Calu3 (cell line): ENCODE results near the gene CHMP6. TPM values are rescaled to one million over a fixed set of nuclear protein-coding genes. Genes with fewer than 3 reads are reported as not detected.

Experiments
- BruUV-seq: library from RNA; stranded (reverse); fragments of 400-500 nt; replicated peaks from 2 replicates; lab custom pipeline; 2021; lab: Mats Ljungman, UMichigan
- CTCF ChIA-PET: fragments of 300-600 bp; sonication (Branson Sonifier 250); formaldehyde crosslinking; loops from one replicate; lab custom pipeline; 2022; ENCODE audit warnings: antibody characterized with exemption; lab: Charles Lee
- DNase-seq: peaks from one replicate; pipeline ENCODE4 v3.0.0; 2022
- H3K27ac Mint-ChIP-seq: one replicate; pipeline ENCODE4 v1.8.0; 2022; ENCODE audit warnings: mixed read lengths; ENCODE audit not compliant: unreplicated experiment
- H3K27me3 Mint-ChIP-seq: one replicate; pipeline ENCODE4 v1.8.0; 2022; ENCODE audit warnings: mixed read lengths; ENCODE audit not compliant: unreplicated experiment
- H3K36me3 Mint-ChIP-seq: one replicate; pipeline ENCODE4 v1.8.0; 2022; ENCODE audit warnings: mild to moderate bottlenecking, moderate library complexity, mixed read lengths; ENCODE audit not compliant: insufficient read depth, unreplicated experiment
- H3K4me1 Mint-ChIP-seq: one replicate; pipeline ENCODE4 v1.8.0; 2022; ENCODE audit warnings: mild to moderate bottlenecking, low read depth, mixed read lengths; ENCODE audit not compliant: unreplicated experiment
- H3K4me3 Mint-ChIP-seq: one replicate; pipeline ENCODE4 v1.8.0; 2022; ENCODE audit warnings: mild to moderate bottlenecking, low read depth, moderate library complexity, mixed read lengths; ENCODE audit not compliant: unreplicated experiment
- H3K9me3 Mint-ChIP-seq: one replicate; pipeline ENCODE4 v1.8.0; 2022; ENCODE audit warnings: low read depth, mixed read lengths; ENCODE audit not compliant: unreplicated experiment
- intact Hi-C: fragments of 100-400 bp; cut with micrococcal nuclease; formaldehyde crosslinking; loops from one replicate; pipeline ENCODE4 v1.10.0; 2022; ENCODE audit not compliant: unreplicated experiment
- total RNA-seq: library from RNA; stranded (reverse); gene quantifications from 2 replicates; pipeline ENCODE4 v1.2.3, GENCODE V29; 2022
- TF ChIP-seq, protein P1 (sequence below): fragments of 200-600 bp; IDR thresholded peaks from one replicate; pipeline ENCODE4 v1.8.0; 2022; ENCODE audit warnings: antibody characterized with exemption; ENCODE audit not compliant: unreplicated experiment

The CHMP6 gene
- total RNA-seq, 1 experiment from 2014 or later = 27.9 TPM

DNA sequence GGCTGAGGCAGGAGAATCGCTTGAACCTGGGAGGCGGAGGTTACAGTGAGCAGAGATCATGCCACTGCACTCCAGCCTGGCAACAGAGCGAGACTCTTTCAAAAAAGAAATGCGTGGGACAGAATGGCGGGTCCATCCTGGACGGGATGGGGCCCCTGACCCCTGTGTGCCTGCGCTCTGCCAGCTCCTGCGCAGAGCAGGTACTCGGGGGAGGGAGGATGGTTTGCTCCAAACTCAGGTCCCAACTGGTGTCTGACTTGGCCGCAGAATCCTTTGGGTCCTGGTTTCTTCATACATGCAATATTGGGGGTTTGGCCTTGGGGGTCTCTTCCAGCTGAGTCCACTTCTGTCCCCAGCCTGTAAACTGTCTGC, 10.4 kb downstream of the CHMP6 start:
- H3K9me3 Mint-ChIP-seq = no peaks in the 10 kb centered on the region
- peaks cover 64% of the 10 kb centered on the region for H3K27me3 Mint-ChIP-seq
- peak overlapping the region; percentile 58 for H3K27ac Mint-ChIP-seq
- H3K4me3 Mint-ChIP-seq = no peak overlapping the region
- peaks cover 40% of the 10 kb centered on the region for H3K36me3 Mint-ChIP-seq
- BruUV-seq = TSS peak; percentile 42
- no peak for DNase-seq
- intact Hi-C loops = no loop called here
- TF ChIP-seq, protein P1, sequence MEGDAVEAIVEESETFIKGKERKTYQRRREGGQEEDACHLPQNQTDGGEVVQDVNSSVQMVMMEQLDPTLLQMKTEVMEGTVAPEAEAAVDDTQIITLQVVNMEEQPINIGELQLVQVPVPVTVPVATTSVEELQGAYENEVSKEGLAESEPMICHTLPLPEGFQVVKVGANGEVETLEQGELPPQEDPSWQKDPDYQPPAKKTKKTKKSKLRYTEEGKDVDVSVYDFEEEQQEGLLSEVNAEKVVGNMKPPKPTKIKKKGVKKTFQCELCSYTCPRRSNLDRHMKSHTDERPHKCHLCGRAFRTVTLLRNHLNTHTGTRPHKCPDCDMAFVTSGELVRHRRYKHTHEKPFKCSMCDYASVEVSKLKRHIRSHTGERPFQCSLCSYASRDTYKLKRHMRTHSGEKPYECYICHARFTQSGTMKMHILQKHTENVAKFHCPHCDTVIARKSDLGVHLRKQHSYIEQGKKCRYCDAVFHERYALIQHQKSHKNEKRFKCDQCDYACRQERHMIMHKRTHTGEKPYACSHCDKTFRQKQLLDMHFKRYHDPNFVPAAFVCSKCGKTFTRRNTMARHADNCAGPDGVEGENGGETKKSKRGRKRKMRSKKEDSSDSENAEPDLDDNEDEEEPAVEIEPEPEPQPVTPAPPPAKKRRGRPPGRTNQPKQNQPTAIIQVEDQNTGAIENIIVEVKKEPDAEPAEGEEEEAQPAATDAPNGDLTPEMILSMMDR = no peak
- peaks cover 22% of the 10 kb centered on the region for H3K4me1 Mint-ChIP-seq
- CTCF ChIA-PET = no interaction called here

DNA sequence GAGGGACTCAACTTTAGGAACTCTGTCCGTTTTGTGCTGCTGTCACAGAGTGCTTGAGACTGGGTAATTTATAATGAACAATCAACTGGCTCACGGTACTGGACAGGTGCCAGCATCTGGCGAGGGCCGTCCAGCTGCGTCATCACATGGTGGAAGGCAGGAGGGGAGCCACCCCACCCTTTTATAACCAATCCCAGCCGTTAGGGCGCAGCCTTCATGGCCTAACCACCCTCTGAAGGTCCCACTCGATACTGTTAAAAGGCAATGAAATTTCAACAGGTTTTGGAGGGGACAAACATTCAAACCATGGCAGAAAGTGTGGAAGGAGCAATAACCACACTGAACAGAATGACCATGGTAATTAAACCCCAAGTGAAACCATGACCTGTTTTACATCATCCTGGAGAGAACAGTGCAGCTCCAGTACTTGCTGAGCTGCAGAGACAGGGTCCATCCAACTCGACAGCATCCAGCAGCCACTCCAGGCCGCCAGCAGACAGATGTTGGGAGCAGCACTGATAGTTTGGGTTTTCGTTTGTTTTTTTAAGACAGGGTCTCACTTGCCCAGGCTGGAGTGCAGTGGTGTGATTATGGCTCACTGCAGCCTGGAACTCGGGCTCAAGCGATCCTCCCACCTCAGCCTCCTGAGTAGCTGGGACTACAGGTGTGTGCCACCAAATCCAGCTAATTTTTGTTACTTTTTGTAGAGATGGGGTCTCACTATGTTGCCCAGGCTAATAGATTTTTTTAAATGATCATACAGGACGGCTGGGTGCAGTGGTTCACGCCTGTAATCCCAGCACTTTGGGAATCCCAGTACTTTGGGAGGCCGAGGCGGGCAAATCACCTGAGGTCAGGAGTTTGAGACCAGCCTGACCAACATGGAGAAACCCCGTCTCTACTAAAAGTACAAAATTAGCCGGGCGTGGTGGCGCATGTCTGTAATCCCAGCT, 11.0 kb downstream of the CHMP6 start:
- Mint-ChIP-seq H3K27me3 (peaks cover 70% of the 10 kb centered on the region), H3K36me3 (peaks cover 40% of the 10 kb centered on the region), H3K9me3 (no peaks in the 10 kb centered on the region), H3K4me1 (peaks cover 22% of the 10 kb centered on the region), H3K27ac (peak overlapping the region; percentile 58), H3K4me3 (no peak overlapping the region)
- peak; percentile 59 for DNase-seq
- TF ChIP-seq, protein P1 = no peak
- intact Hi-C loops = no loop called here
- BruUV-seq = no TSS peak
- CTCF ChIA-PET = interaction anchor here (0.6 kb wide), 1 partner anchor 111 kb away, joined by 4 read pairs; no protein-coding TSS in a partner anchor

DNA sequence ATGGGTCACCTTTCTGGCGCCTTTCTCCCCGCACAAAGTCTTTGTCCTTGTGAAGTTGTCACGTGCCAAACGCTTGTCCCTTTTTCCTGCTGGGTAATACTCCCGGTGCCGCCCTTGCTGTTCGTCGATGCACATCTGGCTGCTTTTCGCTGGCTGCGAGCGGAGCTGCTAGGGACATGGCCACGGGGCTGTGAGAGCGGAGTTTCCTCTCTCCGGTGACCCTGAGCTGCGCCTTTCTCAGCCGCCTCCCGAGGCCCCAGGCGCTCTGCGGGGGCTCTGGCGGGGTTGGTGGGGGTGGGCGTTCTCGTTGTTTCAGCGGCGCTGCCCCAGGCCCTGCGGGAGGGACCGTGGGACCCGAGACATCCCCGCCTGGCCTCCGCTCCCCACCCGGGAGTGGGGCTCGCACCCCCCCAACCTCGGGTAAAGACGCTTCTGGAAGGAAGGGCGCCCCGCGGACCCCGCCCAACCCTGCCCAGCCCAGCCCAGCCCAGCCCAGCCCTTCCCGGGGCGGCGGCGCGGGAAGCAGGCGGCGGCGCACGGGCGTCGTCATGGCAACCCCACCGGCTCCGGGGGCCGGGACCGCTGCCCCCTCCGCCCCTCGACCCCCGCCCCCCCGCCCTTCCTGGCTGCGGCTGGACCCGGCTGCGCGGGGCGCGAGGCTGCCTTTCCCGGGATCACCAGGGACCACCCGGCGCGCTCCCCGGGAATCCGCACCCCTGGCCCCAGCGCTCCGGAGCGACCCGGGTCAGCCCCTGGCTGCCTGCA, 12.3 kb downstream of the CHMP6 start:
- peaks cover 80% of the 10 kb centered on the region for H3K27me3 Mint-ChIP-seq
- BruUV-seq = no TSS peak

DNA sequence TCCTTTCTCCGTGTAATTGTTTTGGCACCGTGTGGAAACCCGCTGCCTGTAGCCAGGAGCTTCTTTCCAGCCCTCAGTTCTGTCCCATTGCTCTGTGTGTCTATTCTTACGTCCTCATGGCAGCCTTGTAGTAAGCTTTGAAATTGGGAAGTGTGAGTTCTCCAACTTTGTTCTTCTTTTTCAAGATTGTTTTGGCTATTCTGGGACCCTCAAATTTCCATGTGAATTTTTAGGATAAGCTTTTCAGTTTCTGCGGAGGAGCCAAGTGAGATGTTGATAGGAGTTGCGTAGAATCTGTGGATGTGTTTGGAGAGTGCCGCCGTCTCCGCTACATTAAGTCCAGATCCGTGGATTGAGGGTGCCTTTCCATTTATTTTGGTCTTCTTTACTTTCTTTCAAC, 15.2 kb downstream of the CHMP6 start:
- H3K4me1 Mint-ChIP-seq = peaks cover 18% of the 10 kb centered on the region
- no peak overlapping the region for H3K4me3 Mint-ChIP-seq
- DNase-seq = no peak
- intact Hi-C loops = no loop called here
- peaks cover 18% of the 10 kb centered on the region for H3K36me3 Mint-ChIP-seq
- peaks cover 80% of the 10 kb centered on the region for H3K27me3 Mint-ChIP-seq
- TF ChIP-seq, protein P1 = no peak
- BruUV-seq = no TSS peak
- H3K9me3 Mint-ChIP-seq = peaks cover 4% of the 10 kb centered on the region
- H3K27ac Mint-ChIP-seq = no peak overlapping the region
- CTCF ChIA-PET = interaction anchor here (1.5 kb wide), 1 partner anchor 18 kb away, joined by 3 read pairs; no protein-coding TSS in a partner anchor

More for the DNA sequence above, 12.3 kb downstream of the CHMP6 start:
- DNase-seq = no peak
- no peak overlapping the region for H3K27ac Mint-ChIP-seq
- peaks cover 40% of the 10 kb centered on the region for H3K36me3 Mint-ChIP-seq
- no peaks in the 10 kb centered on the region for H3K9me3 Mint-ChIP-seq
- no peak overlapping the region for H3K4me3 Mint-ChIP-seq
- H3K4me1 Mint-ChIP-seq = peaks cover 22% of the 10 kb centered on the region
- CTCF ChIA-PET = no interaction called here
- TF ChIP-seq, protein P1 = no peak
- intact Hi-C loops = no loop called here
